GM13977 (cell line): ENCODE results near the gene TBC1D22A.

Experiments
- DNase-seq: peaks from one replicate; pipeline ENCODE4 v3.0.0; 2012; ENCODE audit warnings: low spot score
- CTCF ChIP-seq: IDR thresholded peaks from 2 replicates; pipeline ENCODE4 v1.5.1; 2012; ENCODE audit warnings: mild to moderate bottlenecking, control low read depth; ENCODE audit not compliant: insufficient read depth; ENCODE audit errors: extremely low read depth, missing control alignments
- in situ Hi-C: fragments of 300-500 bp; cut with MboI; formaldehyde crosslinking; loops from one replicate; pipeline ENCODE4 v1.12.0; 2022; ENCODE audit warnings: low sequenced_read_pairs, low pct_unique_long_range_greater_than_20kb, mixed read lengths, inconsistent platforms; ENCODE audit not compliant: unreplicated experiment

The TBC1D22A gene

DNA sequence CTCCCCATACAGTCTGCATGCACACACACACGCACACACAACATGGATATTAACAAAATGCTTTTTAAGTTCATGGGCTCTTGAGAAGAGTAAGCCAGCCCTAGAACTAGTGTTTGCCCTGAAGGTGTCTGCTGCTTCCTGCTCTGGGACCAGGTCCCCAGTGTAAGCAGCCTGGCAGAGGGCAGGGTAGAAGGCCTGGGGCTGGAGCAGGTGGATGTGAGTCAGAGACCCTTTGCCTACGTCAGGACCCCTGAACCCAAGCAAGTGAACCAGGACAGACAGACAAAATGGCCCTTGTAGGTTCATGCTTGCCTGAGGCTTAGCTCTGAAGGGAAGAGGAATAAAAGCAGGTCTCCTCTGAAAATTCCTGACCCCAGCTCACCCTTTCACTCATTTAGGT is 357.9 kb downstream of the TBC1D22A start:
- in situ Hi-C loops: no loop called here
- TF ChIP-seq CTCF: no peak
- no peak for DNase-seq

- in situ Hi-C loops: no loop called here
- DNase-seq: no peak
- no peak for TF ChIP-seq CTCF
Observed at GRCh38 chr22:47121791-47122190, 359.3 kb downstream of the TBC1D22A start.

DNA sequence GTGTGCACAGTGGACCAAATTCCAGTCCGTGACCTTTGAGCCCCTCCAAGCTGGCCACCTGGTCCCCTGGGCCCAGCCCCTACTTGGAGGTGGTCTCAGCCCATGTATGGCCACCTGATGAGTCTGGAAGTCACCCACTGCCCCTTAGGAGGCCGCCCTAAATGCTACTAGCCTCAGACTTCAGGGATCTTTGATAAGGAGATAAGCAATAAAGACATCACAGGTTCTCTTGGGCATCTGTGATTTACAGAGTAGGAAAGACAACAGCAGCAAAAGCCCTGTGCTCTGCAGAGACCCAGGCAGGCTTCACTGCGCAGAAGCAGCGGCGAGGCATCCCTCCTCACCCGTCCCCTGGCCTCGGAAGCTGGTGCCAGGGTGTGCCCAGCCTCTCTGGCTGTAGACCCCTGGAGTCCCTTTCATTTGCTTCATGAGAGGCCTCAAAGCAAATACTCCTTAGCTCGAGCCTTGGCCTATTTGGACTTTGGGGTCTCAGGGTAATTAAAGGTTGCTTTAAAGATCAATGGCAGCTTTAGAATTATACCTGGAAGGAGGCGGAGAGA is 360.1 kb downstream of the TBC1D22A start:
- in situ Hi-C loops: no loop called here
- no peak for DNase-seq
- TF ChIP-seq CTCF: no peak

DNA sequence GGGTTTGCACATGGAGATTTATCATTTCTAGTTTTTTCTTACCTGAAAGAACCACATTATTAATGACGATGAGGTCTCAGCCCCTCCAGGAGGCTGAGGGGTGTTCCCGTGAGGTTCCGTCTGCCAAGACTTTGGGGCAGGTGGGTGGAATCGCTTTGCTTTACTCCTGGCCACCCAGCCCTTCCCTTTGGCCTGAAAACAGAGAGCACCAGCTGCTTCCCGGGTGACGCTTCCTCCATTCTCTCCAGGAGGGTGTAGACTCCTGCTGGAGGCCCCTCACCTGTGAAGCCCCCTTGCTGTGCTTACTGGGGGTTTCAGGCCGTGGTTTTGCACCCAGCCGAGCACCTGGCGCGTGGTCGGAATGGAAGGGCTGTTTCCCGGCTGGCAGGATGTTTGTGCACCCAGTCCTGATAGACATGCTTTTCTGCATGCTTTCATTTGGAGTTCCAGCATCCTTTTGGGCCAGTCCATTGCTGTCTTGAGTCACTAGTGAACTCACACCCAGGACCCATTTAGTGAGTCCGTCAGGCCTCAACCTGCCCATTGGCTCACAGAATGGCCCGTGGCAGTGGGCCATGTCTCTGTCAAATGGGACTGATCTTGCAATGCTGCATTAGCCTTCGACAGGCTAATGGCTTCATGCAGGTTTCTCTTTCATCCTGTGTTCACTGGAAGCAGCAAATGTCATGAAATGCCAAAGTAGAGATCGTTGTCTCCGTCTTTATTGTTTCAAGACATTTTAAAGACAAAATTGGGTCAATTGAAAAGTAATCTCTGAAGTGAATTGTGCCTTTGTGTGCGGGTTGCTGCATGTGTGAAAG is 360.8 kb downstream of the TBC1D22A start:
- in situ Hi-C loops: no loop called here
- TF ChIP-seq CTCF: no peak
- DNase-seq: no peak

GRCh38 chr22:47123827-47124442 is 361.5 kb downstream of the TBC1D22A start:
- in situ Hi-C loops: no loop called here
- TF ChIP-seq CTCF: no peak
- no peak for DNase-seq

- no peak for DNase-seq
- TF ChIP-seq CTCF: no peak
- in situ Hi-C loops: no loop called here
Observed at GRCh38 chr22:47124451-47124881, 362.0 kb downstream of the TBC1D22A start.
